ENCODE results near the gene RUBCNL.

Gene RUBCNL

DNA sequence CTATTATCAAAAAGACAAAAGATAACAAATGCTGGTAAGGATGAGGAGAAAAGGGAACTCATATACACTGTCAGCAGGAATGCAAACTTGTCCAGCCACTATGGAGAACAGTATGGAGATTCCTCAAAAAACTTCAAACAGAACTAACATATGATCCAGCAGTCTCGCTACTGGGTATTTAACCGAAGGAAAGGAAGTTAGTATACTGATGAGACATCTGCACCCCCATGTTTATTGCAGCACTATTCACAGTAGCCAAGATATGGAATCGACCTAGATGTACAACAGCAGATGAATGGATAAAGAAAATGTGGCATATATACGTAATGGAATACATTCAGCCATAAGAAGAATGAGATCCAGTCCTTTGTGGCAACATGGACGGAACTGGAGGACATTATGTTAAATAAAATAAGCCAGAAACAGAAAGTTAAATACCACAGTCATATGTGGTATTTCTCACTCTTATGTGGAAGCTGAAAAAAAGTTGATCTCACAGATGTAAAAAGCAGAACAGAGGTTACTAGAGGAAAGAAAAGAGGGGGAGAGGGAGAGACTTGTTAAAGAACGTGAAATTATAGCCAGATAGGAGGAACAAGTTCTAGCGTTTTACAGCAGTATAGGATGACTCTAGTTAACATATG lies 83.2 kb downstream of the RUBCNL start:
- DNase-seq = no peak

DNA sequence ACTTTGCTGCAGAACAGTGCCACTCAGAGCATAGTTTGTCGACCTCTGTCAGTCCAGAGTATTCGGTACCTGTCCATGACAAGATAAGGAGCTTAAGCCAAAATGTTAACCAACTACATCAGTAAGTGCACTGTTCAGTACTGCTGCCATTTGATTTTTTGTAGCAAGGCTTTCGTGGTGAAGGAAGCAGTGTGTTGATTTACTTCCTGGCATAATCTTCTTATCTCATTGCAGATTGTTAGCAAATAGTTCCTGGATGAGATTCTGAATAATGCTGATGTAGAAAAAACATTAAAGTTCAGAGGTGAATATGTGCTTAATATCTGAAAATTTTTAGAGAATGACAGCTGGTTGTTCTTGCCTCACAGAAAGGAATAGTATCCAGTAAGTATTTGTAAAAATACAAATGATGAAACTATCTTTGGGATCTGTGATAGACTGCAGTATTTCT lies 89.7 kb downstream of the RUBCNL start:
- DNase-seq = no peak

DNA sequence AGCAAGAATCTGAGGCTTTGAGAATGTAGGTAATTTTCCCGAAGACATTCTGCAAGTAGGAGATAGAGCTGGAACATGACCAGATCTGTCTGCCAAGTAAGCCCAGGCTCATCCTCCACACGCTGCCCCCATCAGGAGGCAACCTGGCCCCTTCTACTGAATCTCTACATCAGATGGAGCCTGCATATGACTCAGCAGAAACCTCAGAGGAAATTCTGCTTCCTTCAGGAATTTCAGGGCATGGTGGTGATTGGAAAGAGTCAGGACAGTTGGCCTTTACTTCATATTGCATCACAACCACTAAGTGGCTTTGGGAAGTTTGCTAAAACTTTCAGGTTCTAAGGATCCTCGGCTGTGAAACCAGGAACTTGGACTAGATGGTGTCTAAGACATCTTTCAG lies 90.1 kb downstream of the RUBCNL start:
- no peak for DNase-seq

- no peak for DNase-seq
Measured at GRCh38 chr13:46296115-46296822, 90.8 kb downstream of the RUBCNL start.

DNA sequence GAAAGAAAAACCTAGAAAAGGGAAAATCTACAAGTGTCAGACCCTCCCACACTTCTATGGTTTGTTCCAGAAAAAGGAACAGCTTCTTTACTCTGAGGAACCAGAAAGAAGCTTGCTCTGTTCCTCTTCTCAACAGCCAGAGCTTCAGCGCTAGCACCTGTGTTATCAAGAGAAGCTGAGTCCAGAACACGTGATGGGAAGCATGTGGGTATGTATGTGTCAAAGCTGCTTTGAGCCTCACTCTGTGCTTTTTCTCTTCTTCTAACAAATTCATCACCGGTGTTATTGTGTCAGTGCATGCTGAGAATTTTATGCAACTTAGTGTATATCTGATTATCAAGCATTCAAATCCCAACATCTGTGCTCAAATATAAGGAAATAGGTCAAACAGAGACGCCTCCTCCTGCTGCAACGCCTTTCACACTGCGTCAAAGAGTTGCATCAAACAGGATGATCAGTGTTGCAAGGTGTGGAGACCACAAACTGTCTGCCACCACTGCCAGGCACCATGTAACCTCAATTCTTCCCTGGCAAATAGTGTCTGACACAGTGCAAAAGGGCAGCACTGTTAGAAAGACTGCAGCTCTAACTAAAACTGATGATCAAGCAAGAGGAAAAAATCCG lies 91.4 kb downstream of the RUBCNL start:
- DNase-seq = no peak

DNA sequence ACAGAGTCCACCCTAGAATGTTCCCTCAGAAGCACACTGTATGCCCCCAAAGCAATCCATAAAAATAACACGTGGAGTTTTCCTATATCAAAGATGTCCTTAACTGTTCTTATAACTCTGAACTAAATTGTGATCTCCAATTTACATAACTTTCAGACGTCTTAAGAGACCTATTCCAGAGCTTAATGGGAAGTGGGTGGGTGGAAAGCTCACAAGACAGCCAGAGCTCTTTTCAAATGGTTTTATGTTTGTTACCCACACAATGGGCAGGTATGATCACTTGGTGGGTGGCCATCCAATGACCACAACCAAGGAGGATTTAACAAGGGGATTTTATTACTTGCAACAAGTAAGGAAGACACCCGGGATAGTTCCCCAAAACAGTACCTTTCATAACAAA lies 93.6 kb downstream of the RUBCNL start:
- DNase-seq = no peak

All from activated CD8-positive, alpha-beta memory T cell treated with anti-CD3 and anti-CD28 coated beads, Interleukin-2, amount 50 U/mL, for 48 hours (primary cell).